HepG2 (cell line): ENCODE data around the gene TOGARAM1.

Source experiments
- BHLHE40 ChIP-seq: IDR thresholded peaks from 2 replicates; pipeline ENCODE4 v1.6.1; 2011; ENCODE audit warnings: low read length, improper control_type of control experiment
- CTCF ChIP-seq: sonication (generic); formaldehyde crosslinking; IDR thresholded peaks from 2 replicates; pipeline ENCODE4 v1.5.0; 2020; ENCODE audit warnings: mild to moderate bottlenecking, missing genetic modification reagents, moderate library complexity
- DMAP1 ChIP-seq: IDR thresholded peaks from 2 replicates; pipeline ENCODE4 v1.6.1; 2016
- EHMT2 ChIP-seq: fragments of 200-600 bp; sonication (generic); IDR thresholded peaks from 2 replicates; pipeline ENCODE4 v1.7.0; 2017; ENCODE audit warnings: antibody characterized with exemption, low read depth, low read length, borderline replicate concordance
- ELF1 ChIP-seq: sonication (generic); formaldehyde crosslinking; IDR thresholded peaks from 2 replicates; pipeline ENCODE4 v1.4.0; 2020; ENCODE audit warnings: missing genetic modification reagents
- IKZF1 ChIP-seq: fragments of 450-650 bp; IDR thresholded peaks from 2 replicates; pipeline ENCODE4 v1.7.1; 2016
- NFIB ChIP-seq: sonication (generic); formaldehyde crosslinking; IDR thresholded peaks from 2 replicates; pipeline ENCODE4 v1.9.0; 2021; ENCODE audit warnings: missing genetic modification reagents, mild to moderate bottlenecking, borderline replicate concordance
- POLR2AphosphoS5 ChIP-seq: IDR thresholded peaks from 2 replicates; pipeline ENCODE4 v1.6.1; 2012; ENCODE audit warnings: low read depth, low read length
- RNF2 ChIP-seq: fragments of 450-650 bp; conservative IDR thresholded peaks from 2 replicates; pipeline ENCODE4 v1.6.1; 2016; ENCODE audit warnings: low read depth
- SIN3A ChIP-seq: IDR thresholded peaks from 2 replicates; pipeline ENCODE4 v1.6.1; 2011; ENCODE audit warnings: low read depth, mild to moderate bottlenecking, control low read depth, low read length, borderline replicate concordance
- STAT6 ChIP-seq: sonication (generic); formaldehyde crosslinking; IDR thresholded peaks from 2 replicates; pipeline ENCODE4 v1.4.0; 2020; ENCODE audit warnings: missing genetic modification reagents, mild to moderate bottlenecking, borderline replicate concordance
- TCF12 ChIP-seq, 2 experiments: fragments of 450-650 bp in 1 of 2; sonication (generic) in 1 of 2; formaldehyde crosslinking in 1 of 2; IDR thresholded peaks; 2 replicates each; pipeline versions ENCODE4 v1.6.1 to v1.8.0; 2017 to 2022; ENCODE audit warnings: antibody characterized with exemption in 1 of 2, mild to moderate bottlenecking in 1 of 2, missing genetic modification reagents in 1 of 2, moderate library complexity in 1 of 2
- ZNF850 ChIP-seq: sonication (generic); formaldehyde crosslinking; conservative IDR thresholded peaks from 2 replicates; pipeline ENCODE4 v1.9.0; 2021; ENCODE audit warnings: mild to moderate bottlenecking, missing genetic modification reagents
- ZNF891 ChIP-seq: sonication (generic); formaldehyde crosslinking; IDR thresholded peaks from 2 replicates; pipeline ENCODE4 v1.5.0; 2020; ENCODE audit warnings: mild to moderate bottlenecking, missing genetic modification reagents

- TF ChIP-seq RNF2 (no peak), CTCF (CRISPR knock-in tag) (no peak), ZNF850 (no peak), EHMT2 (no peak), ELF1 (CRISPR knock-in tag) (no peak), DMAP1 (CRISPR knock-in tag) (no peak), POLR2AphosphoS5 (no peak), ZNF891 (no peak), BHLHE40 (no peak), NFIB (CRISPR knock-in tag) (no peak), IKZF1 (no peak), TCF12 (IDR thresholded peaks at IDR 0.05) (no peak), TCF12 (CRISPR knock-in tag; IDR thresholded peaks at IDR 0.05) (no peak), STAT6 (CRISPR knock-in tag) (no peak), SIN3A (no peak)
Observed at GRCh38 chr14:44990533-44990932, 28.5 kb downstream of the TOGARAM1 start.
